Erythroblast (primary cell): Measurements from ENCODE around the gene NFIA.
A peak's percentile ranks its signal among the peaks of the same experiment; 100 is the strongest.

Experiments used
- GATA1 ChIP-seq: IDR thresholded peaks from 2 replicates; pipeline ENCODE4 v1.6.1; 2011; ENCODE audit warnings: low read depth, mild to moderate bottlenecking, control low read depth, low read length, moderate library complexity
- POLR2A ChIP-seq: IDR thresholded peaks from 2 replicates; pipeline ENCODE4 v1.6.1; 2011; ENCODE audit warnings: mild to moderate bottlenecking, low read length

DNA sequence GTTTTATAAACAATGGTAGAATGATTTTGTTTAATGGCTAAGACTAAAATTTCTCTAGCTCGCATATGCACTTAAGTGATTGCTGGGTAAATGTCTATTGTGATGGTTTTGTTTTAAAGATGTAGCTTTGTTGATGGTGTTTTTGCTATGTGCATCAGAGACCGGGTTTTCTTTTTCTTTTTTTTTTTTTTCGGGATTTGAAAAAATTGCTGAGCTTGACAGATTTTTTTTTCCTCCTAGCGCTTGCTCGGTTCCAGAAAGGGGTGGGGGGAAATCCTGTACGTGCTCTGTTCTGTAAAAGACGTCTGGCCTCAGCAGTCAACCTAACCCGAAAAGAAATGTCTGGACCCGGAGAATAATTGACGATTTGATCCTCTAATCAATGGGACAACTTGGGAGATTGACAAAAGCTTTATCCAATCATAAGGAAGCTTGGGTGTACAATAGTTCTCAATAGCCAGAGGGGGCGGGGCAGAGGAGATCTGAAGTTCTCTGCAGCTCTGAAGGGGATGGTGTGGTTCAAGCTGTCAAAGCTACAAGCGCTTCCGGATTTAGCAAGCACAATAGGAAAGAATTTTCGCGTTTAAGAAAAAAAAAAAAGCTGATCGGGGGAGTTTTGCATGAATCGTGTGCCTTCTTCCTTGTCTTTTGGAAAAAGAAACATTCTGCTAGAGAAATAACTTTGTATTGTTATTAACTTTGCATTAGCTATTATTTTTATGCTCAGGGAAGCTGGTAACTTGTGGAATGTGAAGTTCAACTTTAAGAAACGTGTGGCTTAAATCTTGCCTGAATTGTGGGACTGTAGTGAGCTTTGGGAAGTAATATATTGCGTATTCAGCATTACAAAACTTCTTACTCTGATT is 4.5 kb upstream of the NFIA start:
- peak; percentile 48 for TF ChIP-seq POLR2A
- TF ChIP-seq GATA1 = no peak
